Keratinocyte (primary cell): ENCODE results near the gene C3orf20.

Experiments
- CTCF ChIP-seq, 3 experiments: IDR thresholded peaks in 1 of 3; conservative IDR thresholded peaks in 1 of 3; optimal IDR thresholded peaks in 1 of 3; 2 replicates in 2 of 3; 3 replicates in 1 of 3; pipeline versions ENCODE3 to v1.5.1; 2011; ENCODE audit warnings: low read length in 3 of 3, mild to moderate bottlenecking in 3 of 3, moderate library complexity in 2 of 3, control low read depth in 1 of 3, inconsistent platforms in 1 of 3; ENCODE audit not compliant: insufficient read depth in 2 of 3; ENCODE audit errors: extremely low read depth in 1 of 3
- EZH2 ChIP-seq: IDR thresholded peaks from one replicate; pipeline ENCODE4 v1.6.1; 2012; ENCODE audit warnings: inconsistent platforms, mild to moderate bottlenecking, low read length, moderate library complexity

DNA sequence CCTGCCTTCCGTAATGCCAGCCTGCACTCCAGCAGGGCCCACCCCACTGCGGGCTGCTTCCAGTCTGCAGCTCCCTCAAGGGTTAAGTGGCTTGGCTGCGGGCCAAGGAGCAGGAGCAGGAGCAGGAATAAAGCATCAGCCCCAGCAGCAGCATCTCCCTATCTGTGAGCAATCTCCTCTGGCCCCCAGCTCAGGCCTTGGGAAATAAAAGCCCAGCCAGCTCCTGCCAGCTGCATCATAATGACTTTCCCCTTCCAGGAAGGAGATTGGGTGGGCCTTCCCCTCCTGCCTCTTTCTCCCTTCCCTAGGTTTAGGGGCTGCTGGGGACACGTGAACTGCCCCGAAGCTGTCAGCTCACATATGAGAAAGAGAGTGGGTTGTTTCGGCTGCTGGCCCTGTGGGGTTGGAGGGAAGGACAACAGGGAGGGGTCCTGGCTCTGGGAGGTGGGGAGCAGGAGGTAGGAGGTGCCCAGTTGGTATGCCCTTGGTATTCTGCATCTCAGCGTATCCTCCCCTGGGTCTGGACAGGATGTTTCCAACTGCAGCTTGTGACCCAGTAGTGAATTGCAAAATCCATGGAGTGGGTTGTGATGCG lies 109.2 kb downstream of the C3orf20 start:
- TF ChIP-seq EZH2 (no peak), CTCF (optimal IDR thresholded peaks at IDR 0.05 in 1 of 3, IDR thresholded peaks at IDR 0.05 in 1 of 3, conservative IDR thresholded peaks at IDR 0.05 in 1 of 3; ENCODE audit: extremely low read depth in 1 of 3, insufficient read depth in 2 of 3, low read length in 3 of 3) (no peak)
